DMS53 treated with DMSO at 0.1 percent for 48 hours (cell line): ENCODE measurements around the gene ATP2B2.

Experiments used
- DNase-seq: peaks from one replicate; lab custom pipeline; 2025; ENCODE audit not compliant: unreplicated experiment; lab: John Stamatoyannopoulos, UW

ATP2B2 gene

GRCh38 chr3:10286596-10287295 lies 218.6 kb downstream of the ATP2B2 start:
- DNase-seq: no peak

DNA sequence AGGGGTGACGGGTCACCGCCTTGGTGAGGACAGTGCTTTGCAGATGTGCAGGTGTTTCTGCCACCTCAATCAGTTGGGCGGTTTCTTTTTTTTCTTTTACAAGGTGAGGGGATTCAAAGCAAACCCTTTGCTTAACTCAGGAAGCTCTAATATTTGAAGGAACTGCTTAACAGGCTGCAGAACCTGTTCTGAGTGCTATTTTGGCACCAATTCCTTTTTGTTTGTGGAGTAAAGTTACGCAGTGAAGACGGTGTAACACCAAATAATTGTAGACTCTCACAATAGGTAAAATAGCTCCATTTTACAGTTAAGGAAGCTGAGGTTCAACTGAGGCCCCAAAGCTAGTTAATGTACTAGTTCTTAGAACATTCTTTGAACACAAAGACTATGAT lies 219.3 kb downstream of the ATP2B2 start:
- DNase-seq: no peak

- no peak for DNase-seq
These were observed 219.9 kb downstream of the ATP2B2 start for GRCh38 chr3:10285272-10286132.

GRCh38 chr3:10284496-10284895 lies 220.9 kb downstream of the ATP2B2 start:
- DNase-seq: no peak

- no peak for DNase-seq
These were observed 221.7 kb downstream of the ATP2B2 start for GRCh38 chr3:10283638-10284037.

DNA sequence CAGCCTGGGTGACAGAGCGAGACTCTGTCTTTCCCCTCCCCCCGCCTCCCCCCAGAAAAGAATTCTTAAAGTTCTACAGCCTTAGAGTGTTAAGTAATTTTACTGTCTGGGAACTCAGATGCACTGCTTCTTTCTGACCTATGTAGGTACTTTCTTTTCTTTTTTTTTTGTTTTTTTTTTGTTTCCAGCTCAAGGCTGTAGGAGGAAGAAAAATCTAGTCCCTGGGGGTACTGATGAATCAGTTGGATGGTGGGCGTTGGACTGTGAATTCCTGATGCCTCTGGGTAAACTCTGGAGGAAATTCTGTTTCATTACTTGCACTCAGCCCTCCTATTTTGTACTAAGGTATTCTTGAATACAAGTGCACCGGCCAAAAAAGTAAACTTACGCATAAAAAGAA lies 223.4 kb downstream of the ATP2B2 start:
- no peak for DNase-seq

DNA sequence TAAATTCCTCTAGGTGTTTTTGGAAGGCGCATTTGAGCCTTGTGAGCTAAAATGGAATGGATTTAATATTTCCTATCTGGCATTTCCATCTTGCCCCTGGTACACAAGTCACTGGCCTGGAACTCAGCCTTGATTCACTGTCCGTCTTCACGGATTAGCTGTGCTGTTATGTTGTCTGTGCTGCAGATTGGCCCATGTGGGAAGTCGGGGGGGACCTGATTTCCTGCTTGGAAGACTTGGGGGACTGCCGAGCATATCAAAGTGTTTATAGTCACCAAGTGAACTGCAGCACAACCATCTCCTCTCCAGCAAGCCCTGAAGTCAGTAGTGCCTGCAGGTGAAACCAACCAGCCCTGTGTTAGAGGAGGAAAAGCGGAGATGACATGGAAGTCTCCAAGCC lies 224.8 kb downstream of the ATP2B2 start:
- DNase-seq: no peak

- no peak for DNase-seq
These were observed 225.2 kb downstream of the ATP2B2 start for GRCh38 chr3:10280177-10280529.

DNA sequence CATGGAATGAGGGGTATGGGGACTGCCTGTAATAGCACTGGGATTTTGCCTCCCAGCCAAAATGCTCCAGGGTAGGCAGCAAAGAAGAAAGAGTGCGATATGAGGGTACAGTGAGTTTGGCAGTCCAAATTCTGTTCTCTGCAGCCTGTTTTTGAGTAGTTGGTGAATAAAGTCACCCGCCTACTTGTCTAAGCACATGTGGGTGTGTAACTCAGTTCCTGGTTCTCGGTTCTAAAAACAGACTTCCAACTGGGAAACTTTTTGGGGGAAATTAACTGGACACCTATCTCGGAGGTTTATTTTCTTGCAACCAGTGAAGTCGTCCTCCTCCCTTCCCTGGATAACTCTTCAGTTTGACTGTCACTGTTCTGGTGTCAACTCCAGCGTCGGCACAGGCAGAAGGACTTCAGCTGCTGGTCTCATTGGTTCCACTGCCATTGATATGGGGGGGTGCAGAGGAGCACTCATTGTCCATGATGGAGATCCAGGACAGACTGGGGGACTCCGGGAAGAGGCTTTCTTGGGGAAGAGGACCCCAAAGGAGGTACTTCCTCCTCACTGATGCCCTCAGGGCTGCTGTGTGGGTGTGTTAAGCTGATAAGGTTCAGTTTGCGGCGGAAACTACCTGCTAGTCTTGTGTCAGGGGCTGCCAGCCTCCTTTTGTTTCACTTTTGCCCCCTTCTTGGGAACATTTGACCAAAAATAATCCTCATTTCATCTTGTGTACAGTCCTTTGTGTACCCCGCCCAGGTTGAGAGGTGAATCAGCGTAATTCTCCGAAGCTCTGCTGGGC lies 225.8 kb downstream of the ATP2B2 start:
- DNase-seq: no peak

DNA sequence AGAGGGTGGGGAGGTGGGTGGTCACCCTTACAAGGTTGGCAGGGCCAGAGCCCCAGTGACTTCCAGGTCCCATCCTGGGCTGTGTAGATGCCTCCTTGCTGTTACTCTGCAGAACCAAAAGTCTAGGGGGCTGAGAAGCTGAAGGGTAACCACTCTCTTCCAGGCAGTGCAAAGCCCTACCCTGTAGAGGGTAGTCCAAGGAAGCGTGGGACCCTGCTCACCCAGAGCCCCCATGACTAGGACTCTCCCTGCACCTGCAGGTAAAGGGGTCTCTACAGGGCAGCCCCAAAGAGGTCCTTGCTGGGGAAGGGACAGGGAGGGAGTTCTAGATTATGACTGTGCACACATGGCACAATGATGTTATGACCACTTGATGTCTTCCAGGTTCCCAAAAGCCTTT lies 226.9 kb downstream of the ATP2B2 start:
- DNase-seq: no peak

DNA sequence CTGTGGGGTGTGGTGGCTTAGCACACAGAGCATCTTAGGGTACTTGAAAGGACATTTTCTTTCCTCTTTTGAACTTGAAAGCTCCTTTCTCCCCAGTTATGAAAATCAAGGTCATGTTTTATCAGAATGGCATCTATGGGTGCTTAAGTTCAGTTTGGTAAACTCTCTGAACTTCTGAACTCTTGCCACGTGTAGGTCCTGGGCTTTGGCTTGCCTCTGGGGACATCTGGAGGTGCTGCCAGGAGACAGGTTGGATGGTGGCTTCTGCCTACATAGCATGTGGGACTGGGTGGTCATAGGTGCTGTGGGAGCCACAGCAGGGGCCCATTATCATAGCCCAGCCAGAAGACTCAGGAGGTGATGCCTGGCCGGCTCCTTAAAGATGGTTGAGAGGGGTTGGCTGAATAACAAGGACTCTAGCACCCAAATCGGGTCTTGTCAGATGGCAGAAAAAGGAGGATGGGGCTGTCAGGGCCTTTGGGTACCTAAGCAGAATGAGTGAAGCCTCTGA lies 228.2 kb downstream of the ATP2B2 start:
- no peak for DNase-seq

- DNase-seq: peak; percentile 1
These were observed 230.8 kb downstream of the ATP2B2 start for GRCh38 chr3:10274601-10275000.
